ENCODE measurements around the gene TVP23A.

GRCh38 chr16:10817514-10817913 is 1.1 kb downstream of the TVP23A start:
- TF ChIP-seq, protein P1, sequence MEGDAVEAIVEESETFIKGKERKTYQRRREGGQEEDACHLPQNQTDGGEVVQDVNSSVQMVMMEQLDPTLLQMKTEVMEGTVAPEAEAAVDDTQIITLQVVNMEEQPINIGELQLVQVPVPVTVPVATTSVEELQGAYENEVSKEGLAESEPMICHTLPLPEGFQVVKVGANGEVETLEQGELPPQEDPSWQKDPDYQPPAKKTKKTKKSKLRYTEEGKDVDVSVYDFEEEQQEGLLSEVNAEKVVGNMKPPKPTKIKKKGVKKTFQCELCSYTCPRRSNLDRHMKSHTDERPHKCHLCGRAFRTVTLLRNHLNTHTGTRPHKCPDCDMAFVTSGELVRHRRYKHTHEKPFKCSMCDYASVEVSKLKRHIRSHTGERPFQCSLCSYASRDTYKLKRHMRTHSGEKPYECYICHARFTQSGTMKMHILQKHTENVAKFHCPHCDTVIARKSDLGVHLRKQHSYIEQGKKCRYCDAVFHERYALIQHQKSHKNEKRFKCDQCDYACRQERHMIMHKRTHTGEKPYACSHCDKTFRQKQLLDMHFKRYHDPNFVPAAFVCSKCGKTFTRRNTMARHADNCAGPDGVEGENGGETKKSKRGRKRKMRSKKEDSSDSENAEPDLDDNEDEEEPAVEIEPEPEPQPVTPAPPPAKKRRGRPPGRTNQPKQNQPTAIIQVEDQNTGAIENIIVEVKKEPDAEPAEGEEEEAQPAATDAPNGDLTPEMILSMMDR (IDR thresholded peaks at IDR 0.05): no peak
- TF ChIP-seq POLR2A (IDR thresholded peaks at IDR 0.05): no peak
